RPMI7951 (cell line): Measurements from ENCODE around the gene OR2M7. TPM values are rescaled to one million over a fixed set of nuclear protein-coding genes. Genes with fewer than 3 reads are reported as not detected.
"Not testable (repeated sequence)": the region's sequence is repeated elsewhere in the genome, so short reads cannot be mapped to it uniquely, and the experiment has no call there.

ENCODE experiments used
- DNase-seq: peaks from one replicate; pipeline ENCODE4 v3.0.0-alpha.2; 2012; ENCODE audit warnings: low read depth
- total RNA-seq: library from RNA; depleted of rRNA; stranded (reverse); fragments of >200 nt; shearing (Covaris generic); gene quantifications from 2 replicates; pipeline ENCODE4 v1.2.3, GENCODE V29; 2014; rRNA removed

Gene OR2M7
- not detected in 2 replicates for total RNA-seq

DNA sequence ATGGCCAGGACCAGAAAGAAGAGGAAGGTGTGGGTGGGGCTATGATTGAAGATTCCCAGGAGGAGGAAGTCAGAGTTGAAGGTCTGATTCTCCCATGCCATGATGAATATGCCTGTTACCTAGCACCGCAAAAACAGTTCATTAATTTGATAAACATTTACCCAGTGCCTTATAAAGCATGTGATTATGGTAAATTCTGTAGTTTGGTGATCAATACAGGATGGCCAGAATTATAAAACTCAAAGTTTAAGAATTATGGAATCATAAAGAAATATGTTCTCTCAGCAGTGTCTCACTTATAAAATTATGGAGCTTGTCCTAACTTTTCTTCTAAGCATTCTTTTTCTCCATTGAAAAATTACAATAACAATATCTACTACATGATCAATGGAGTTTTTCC is at the start of gene OR2M7:
TSS of gene OR2M7 (minus strand) at position 101 of the 400 bp plus-strand sequence. CDS start at position 101, 0 bp downstream.
- DNase-seq: no peak

DNA sequence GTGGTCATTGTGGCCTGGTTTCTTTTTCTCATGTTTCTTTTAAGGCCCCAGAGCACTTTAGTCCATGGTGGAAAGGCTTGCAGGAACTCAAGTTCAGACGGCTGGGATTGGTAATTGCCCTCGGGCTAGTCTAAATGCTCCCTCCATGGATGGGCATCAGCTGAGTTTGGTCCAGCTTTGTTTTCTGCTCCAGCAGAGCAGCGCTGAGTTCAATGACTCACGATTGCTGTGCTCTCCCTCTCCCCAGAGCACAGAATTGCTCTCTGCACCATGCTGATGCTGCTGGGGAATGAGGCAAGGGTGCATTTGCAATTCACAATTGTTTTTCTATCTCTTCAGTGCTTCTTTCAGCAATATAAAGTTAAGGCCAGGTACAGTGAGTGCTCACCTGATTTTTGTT is 49.4 kb upstream of the OR2M7 start:
- peak; percentile 1 for DNase-seq

- DNase-seq: no peak
These were observed 48.0 kb upstream of the OR2M7 start for GRCh38 chr1:248372394-248372793.

DNA sequence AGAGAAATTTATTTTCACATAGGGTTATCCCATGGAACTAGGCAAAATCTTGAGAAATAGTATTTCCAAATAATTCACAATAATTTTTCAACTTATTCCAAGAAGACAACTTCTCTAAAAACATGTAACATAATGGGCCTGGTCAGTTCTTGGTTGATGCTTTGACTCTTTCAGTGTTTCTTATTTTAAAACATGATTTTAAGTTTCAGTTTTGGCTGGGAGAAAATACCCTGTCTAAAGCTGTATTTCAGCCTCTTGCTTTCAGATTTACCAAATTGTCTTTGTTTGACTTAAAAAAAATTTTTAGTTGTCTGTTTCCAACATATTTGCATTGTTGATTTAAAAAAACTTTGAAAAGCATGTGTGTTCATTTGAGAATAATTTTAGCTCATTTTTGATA is 42.2 kb upstream of the OR2M7 start:
- DNase-seq: no peak

DNA sequence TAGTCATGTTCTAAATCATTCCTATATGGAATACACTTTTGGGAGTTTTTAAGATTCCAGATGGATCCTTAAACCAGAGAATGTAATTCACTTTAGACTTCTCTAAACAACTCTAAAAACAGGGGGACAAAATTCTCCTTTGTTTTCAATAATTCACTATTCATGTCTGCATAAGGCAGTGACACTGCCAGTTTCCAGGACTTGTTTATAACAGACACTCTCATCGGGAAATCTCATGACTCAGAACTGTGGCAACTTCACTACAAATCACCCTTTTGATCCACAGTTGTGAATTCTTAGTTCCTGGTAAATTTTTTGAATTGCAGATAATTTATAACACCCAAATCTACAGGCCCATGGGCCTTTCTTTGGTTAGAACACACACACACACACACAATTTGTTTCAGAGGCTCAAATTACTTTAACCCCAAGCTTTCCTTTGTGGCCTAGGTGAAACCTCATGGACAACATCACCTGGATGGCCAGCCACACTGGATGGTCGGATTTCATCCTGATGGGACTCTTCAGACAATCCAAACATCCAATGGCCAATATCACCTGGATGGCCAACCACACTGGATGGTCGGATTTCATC is 36.9 kb upstream of the OR2M7 start, which contains the start of gene OR2T4:
TSS of gene OR2T4 (plus strand) at position 545 of the 595 bp plus-strand sequence. CDS start at position 545, 0 bp downstream.
- no peak for DNase-seq

- DNase-seq: no peak
These were observed 35.0 kb upstream of the OR2M7 start for GRCh38 chr1:248359415-248359814.

GRCh38 chr1:248348475-248348874 is 24.1 kb upstream of the OR2M7 start, which contains the start of gene OR14C36:
Gene OR14C36 (plus strand): TSS chr1:248348775. CDS start chr1:248348775, 0 bp downstream.
- DNase-seq: no peak

DNA sequence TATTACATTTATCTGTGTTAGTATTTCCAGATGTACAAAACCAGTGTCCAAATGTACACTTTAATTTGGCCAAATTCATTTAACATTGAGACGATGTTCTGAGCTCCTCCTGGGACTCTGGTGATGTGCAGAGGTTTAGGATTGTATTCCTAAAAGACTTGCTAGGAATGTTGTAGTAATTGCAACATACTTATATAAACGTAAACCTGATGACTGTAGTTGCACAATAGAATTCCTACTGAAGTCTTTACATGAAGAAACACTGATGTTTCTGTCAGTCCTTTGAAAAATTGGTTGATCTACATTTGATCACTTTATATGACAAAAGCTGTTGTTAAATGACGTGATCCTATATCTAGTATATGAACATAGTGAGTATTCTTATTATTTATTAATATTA is 19.1 kb upstream of the OR2M7 start:
- no peak for DNase-seq

- DNase-seq: no peak
These were observed 7.6 kb downstream of the OR2M7 start for GRCh38 chr1:248316796-248317195.

GRCh38 chr1:248306740-248307139 is 17.6 kb downstream of the OR2M7 start:
- DNase-seq: not testable (repeated sequence)

- no peak for DNase-seq
These were observed 18.3 kb downstream of the OR2M7 start for GRCh38 chr1:248306103-248306502.

DNA sequence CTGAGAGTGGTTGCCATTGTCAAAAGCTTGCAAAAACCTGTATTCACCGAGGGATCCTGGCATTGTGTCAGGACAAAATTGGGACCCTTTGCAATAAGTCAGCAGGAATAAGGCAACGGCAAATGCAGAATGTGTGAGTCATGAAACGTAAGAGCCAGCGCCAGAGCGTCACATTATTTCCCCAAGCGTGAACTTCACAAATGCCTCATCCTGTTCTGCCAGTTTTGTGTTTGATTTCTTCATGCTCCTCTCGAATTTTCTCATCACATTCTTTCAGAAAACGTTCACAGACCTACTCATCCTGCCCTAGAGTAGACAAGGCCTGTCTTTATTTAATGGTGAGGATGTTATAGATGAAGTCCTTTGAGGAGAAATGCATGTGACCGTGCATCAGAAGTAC is 18.7 kb downstream of the OR2M7 start:
- DNase-seq: not testable (repeated sequence)

GRCh38 chr1:248303324-248303723 is 21.0 kb downstream of the OR2M7 start, which contains the start of gene OR2T12:
Gene OR2T12 (minus strand): TSS chr1:248303424. CDS start chr1:248295578, 7,846 bp downstream.
- no peak for DNase-seq

DNA sequence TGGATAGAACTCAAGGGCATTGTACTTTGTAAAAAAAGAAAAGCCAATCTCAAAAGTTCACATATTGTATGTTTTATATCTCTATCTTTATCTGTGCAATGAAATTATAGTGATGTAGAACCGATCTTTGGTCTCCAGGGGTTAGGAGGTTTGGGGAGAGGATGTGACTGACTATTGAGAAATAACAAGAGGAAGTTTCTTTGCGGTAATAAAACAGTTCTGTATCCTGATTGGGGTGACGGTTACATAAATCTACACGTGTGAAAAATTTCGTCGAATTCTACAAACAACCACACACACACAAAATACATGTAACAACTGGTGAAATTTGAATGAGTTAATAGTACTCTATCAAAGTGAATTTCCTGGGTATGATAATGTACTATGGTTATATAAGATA is 36.0 kb downstream of the OR2M7 start:
- DNase-seq: no peak

GRCh38 chr1:248277876-248278275 is 46.5 kb downstream of the OR2M7 start, which contains the start of gene OR2T33:
Gene OR2T33 (minus strand): TSS chr1:248277976. CDS start chr1:248273814, 4,162 bp downstream.
- no peak for DNase-seq

Other genes starting within 250 kb of the OR2M7 start
- gene OR2L13, start 229.4 kb downstream of the OR2M7 start, total RNA-seq: not detected in 2 replicates
- gene OR2M5, start 179.4 kb downstream of the OR2M7 start, total RNA-seq: not detected in 2 replicates
- not detected in 2 replicates for gene OR2M2, start 149.7 kb downstream of the OR2M7 start, total RNA-seq
- gene OR2M3, start 127.3 kb downstream of the OR2M7 start, total RNA-seq: not detected in 2 replicates
- 0.20 TPM in 1 of 2 replicates, not detected in the other for gene OR2M4, start 93.2 kb downstream of the OR2M7 start, total RNA-seq
- not detected in 2 replicates for gene OR2T33, start 46.6 kb downstream of the OR2M7 start, total RNA-seq
- not detected in 2 replicates for gene OR2T12, start 21.1 kb downstream of the OR2M7 start, total RNA-seq
- gene OR14C36, start 24.2 kb upstream of the OR2M7 start, total RNA-seq: not detected in 2 replicates
- gene OR2T4, start 37.1 kb upstream of the OR2M7 start, total RNA-seq: not detected in 2 replicates
- gene OR2T6, start 51.2 kb upstream of the OR2M7 start, total RNA-seq: not detected in 2 replicates
- not detected in 2 replicates for gene OR2T1, start 78.5 kb upstream of the OR2M7 start, total RNA-seq
- not detected in 2 replicates for gene OR2T2, start 121.1 kb upstream of the OR2M7 start, total RNA-seq
- not detected in 2 replicates for gene OR2T3, start 148.8 kb upstream of the OR2M7 start, total RNA-seq
- gene OR2T5, start 164.0 kb upstream of the OR2M7 start, total RNA-seq: not detected in 2 replicates
- gene OR2G6, start 183.5 kb upstream of the OR2M7 start, total RNA-seq: not detected in 2 replicates
- not detected in 2 replicates for gene OR2T29, start 238.2 kb upstream of the OR2M7 start, total RNA-seq